NOMO-1 treated with DMSO at 0.1 percent for 48 hours (cell line): ENCODE results near the gene MARF1.
"Not testable (repeated sequence)": the region's sequence is repeated elsewhere in the genome, so short reads cannot be mapped to it uniquely, and the experiment has no call there.

Source experiments
- DNase-seq: peaks from one replicate; lab custom pipeline; 2025; ENCODE audit not compliant: unreplicated experiment; lab: John Stamatoyannopoulos, UW

MARF1 gene

DNA sequence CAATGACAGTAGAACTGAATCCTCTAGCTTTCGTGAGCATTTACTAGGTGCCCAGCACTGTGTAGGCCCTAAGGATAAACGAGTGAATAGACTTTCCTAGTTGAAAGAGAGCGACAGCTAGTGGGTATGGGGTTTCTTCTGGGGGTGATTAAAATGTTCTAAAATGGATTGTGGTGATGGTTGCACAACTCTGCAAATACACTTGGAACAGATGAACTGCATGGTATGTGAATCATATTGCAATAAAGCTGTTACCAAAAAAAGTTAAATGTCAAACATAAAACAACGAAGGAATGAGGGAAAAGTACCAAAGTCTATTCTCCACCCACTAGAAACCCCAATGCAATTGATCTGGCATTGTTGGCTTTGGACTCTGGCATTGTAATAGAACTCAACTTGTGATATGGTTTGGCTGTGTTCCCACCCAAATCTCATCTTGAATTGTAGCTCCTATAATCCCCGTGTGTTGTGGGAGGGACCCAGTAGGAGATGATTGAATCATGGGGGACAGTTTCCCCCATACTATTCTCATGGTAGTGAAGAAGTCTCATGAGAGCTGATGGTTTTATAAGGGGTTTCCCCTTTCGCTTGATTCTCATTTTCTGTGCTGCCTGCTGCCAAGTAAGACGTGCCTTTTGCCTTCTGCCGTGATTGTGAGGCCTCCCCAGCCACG lies 70.5 kb downstream of the MARF1 start:
- peak; percentile 51 for DNase-seq

DNA sequence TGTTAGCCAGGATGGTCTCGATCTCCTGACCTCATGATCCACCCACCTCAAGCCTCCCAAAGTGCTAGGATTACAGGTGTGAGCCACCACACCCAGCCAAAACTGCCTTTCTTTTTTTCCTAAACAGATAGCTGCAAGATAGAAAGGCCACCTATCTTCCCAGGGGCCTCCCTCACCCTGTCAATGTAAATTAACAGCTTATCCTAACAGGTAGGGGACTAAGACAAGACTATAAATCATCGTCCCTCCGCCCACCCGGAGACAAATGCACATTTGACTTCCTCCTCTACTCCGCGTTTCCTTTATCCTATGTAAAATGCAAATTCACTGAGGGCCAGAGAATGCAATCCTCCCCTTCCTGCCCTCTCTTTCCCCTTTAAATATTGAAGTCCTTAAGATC lies 71.4 kb downstream of the MARF1 start:
- DNase-seq: peak; percentile 47

DNA sequence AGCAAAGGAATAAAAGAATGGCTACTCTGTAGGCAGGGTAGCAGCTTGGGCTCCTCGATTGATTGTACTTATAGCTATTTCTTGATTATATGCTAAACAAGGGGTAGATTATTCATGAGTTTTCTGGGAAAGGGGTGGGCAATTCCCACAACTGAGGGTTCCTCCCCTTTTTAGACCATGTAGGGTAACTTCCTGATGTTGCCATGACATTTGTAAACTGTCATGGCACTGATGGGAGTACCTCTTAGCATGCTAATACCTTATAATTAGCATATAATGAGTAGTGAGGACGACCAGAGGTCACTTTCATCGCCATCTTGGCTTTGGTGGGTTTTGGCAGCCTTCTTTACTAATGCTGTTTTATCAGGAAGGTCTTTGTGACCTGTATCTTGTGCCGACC lies 72.3 kb downstream of the MARF1 start:
- DNase-seq: not testable (repeated sequence)

GRCh38 chr16:15567823-15568222 lies 75.1 kb downstream of the MARF1 start:
- DNase-seq: no peak

GRCh38 chr16:15566095-15566494 lies 76.9 kb downstream of the MARF1 start:
- DNase-seq: no peak

GRCh38 chr16:15564604-15565339 lies 78.2 kb downstream of the MARF1 start:
- no peak for DNase-seq

DNA sequence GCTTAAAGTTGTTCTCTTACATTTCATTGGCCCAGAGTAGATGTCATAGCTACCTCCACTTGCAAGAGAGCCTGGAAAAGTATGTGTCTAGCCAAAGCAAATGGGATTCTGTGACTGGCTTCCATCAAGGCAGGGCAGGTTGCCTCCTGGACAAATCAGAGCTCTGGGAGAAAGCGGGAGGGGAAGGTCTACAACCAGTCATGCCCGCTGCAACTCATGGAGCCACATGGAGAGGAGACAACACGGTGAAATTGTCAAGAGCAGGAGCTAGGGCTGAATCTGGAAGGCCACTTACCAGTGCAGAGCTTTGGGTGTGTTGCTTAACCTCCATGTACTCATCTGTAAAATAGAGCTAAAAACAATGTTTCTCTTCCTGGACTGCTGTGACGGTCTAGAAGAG lies 83.8 kb downstream of the MARF1 start:
- DNase-seq: no peak

GRCh38 chr16:15557258-15557657 lies 85.7 kb downstream of the MARF1 start:
- DNase-seq: no peak

- no peak for DNase-seq
These were observed 86.8 kb downstream of the MARF1 start for GRCh38 chr16:15556130-15556529.

DNA sequence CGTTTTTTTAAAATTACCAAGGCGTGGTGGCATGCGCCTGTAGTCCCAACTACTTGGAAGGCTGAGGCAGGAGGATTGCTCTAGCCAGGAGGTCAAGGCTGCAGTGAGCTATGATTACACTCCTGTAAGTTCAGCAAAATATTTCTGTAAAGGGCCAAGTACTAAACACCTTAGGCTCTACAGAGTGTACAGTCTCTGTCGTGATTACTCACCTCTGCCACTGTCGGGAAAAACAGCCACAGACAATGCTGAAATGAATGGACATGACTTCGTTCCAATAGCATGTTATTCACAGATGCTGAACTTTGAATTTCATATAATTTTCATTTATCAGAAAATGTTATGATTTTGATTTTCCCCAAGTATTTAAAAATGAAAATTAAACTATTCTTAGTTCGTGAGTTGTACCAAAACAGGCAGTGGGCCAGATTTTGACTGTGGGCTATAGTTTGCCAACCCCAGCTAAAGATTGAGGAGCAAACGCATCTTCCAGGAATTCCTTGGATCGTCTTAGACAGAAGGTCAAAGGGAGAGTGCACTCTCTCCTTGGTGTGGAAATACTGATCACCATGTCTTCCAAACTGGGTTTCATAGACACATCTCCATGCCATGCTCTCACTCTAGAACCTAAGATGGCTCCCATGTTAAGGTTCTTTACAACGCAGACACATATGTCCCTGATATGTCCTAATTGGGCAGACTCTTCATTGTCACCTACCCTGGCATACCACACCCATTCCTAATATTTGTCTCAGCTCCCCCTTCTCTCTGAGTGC lies 89.5 kb downstream of the MARF1 start:
- no peak for DNase-seq

- no peak for DNase-seq
These were observed 90.4 kb downstream of the MARF1 start for GRCh38 chr16:15552507-15552906.

GRCh38 chr16:15548482-15548891 lies 94.5 kb downstream of the MARF1 start:
- no peak for DNase-seq

- no peak for DNase-seq
These were observed 95.2 kb downstream of the MARF1 start for GRCh38 chr16:15547768-15548096.

DNA sequence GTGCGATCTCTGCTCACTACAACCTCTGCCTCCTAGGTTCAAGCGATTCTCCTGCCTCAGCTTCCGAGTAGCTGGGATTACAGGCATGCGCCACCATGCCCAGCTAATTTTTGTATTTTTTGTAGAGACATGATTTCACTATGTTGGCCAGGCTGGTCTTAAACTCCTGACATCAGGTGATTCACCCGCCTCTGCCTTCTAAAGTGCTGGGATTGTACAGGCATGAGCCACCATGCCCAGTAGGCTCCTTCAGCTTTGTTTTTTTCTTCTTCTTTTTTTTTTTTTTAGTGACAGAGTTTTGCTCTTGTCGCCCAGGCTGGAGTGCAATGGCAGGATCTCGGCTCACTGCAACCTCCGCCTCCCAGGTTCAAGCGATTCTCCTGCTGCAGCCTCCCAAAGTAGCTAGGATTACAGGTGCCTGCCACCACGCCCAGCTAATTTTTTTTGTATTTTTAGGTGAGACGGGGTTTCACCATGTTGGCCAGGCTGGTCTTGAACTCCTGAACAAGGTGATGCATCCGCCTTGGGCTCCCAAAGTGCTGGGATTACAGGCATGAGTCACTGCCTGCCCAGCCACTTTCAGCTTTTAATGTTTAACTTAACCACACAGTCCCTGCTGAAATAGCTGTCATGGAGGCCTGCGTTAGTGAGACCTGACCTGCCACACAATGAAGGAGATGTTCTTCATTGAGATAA lies 95.7 kb downstream of the MARF1 start:
- not testable (repeated sequence) for DNase-seq

DNA sequence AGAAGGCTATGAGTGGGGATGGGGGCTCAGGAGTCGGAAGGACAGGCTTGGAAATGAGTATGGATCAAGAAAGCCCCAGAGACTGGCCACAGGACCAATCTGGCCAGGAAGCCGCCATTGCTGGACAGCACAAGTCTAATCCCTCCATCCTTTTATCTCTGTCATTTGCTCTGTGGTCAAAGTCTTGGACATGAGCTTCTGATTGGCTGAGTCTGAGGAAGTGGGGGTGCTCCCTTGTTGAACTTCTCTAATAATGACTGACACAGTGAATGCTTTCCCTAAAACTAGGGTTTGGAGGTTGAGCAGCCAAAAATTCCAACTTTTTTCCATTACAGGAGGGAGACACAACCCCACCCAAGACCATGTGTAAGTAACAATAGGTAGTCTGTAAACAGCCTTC lies 97.4 kb downstream of the MARF1 start:
- no peak for DNase-seq

- DNase-seq: no peak
These were observed 98.5 kb downstream of the MARF1 start for GRCh38 chr16:15544405-15544804.
